Naive thymus-derived CD8-positive, alpha-beta T cell (primary cell): ENCODE data around the gene SLC28A2. TPM values are rescaled to one million over a fixed set of nuclear protein-coding genes. Genes with fewer than 3 reads are reported as not detected.
"Not testable (repeated sequence)": the region's sequence is repeated elsewhere in the genome, so short reads cannot be mapped to it uniquely, and the experiment has no call there.

Source experiments
- ATAC-seq, 2 donors: fragments of 150-1000 bp; cut with Tn5 transposase in 1 of 2; sonication (Bioruptor Pico), chemical (Tn5 transposase) in 1 of 2; 1 replicate in 1 of 2; 2 replicates in 1 of 2; pipeline ENCODE4 v1.10.0; 2021; ENCODE audit warnings: mild to moderate bottlenecking in 2 of 2, moderate library complexity in 2 of 2
- POLR2A ChIA-PET: fragments of 350-600 bp; sonication (Branson Sonifier 250); formaldehyde crosslinking; loops from one replicate; lab custom pipeline; 2021; ENCODE audit warnings: antibody characterized with exemption; lab: Charles Lee
- DNase-seq, 10 donors: peaks; one replicate each; pipeline versions ENCODE4 v3.0.0 to v3.0.0-alpha.2; 2020 to 2022
- H3K27ac Mint-ChIP-seq, 10 donors: one replicate each; pipeline ENCODE4 v1.8.0; 2020 to 2022; ENCODE audit warnings: mild to moderate bottlenecking in 10 of 10, mixed read lengths in 10 of 10, moderate library complexity in 4 of 10, inconsistent platforms in 1 of 10
- H3K27me3 Mint-ChIP-seq, 5 donors: one replicate each; pipeline ENCODE4 v1.8.0; 2021 to 2022; ENCODE audit warnings: mixed read lengths in 5 of 5
- H3K36me3 Mint-ChIP-seq, 3 donors: one replicate each; pipeline ENCODE4 v1.8.0; 2020 to 2022; ENCODE audit warnings: mixed read lengths in 3 of 3, mild to moderate bottlenecking in 2 of 3, inconsistent platforms in 1 of 3
- H3K4me1 Mint-ChIP-seq, 4 donors: one replicate each; pipeline ENCODE4 v1.8.0; 2021 to 2022; ENCODE audit warnings: mixed read lengths in 4 of 4
- H3K4me3 Mint-ChIP-seq, 10 donors: one replicate each; pipeline ENCODE4 v1.8.0; 2020 to 2022; ENCODE audit warnings: mild to moderate bottlenecking in 10 of 10, mixed read lengths in 10 of 10, moderate library complexity in 6 of 10, inconsistent platforms in 1 of 10
- H3K9me3 Mint-ChIP-seq, 9 donors: one replicate each; pipeline ENCODE4 v1.8.0; 2020 to 2022; ENCODE audit warnings: mixed read lengths in 9 of 9, mild to moderate bottlenecking in 3 of 9, inconsistent platforms in 1 of 9, moderate library complexity in 1 of 9
- polyA plus RNA-seq, 3 donors: library from polyadenylated mRNA; unstranded; fragments of 300-500 nt; fragmentation: Illumina TruSeq; gene quantifications; one replicate each; pipeline ENCODE4 v1.2.3, GENCODE V29; 2021
- total RNA-seq, 8 experiments: library from RNA in 2 of 8; stranded (reverse) in 2 of 8; gene quantifications; one replicate each; pipeline ENCODE4 v1.2.3 and lab custom pipeline; 2021 to 2026

SLC28A2 gene
- total and polyA plus RNA-seq, 5 experiments from 2014 or later = not detected

DNA sequence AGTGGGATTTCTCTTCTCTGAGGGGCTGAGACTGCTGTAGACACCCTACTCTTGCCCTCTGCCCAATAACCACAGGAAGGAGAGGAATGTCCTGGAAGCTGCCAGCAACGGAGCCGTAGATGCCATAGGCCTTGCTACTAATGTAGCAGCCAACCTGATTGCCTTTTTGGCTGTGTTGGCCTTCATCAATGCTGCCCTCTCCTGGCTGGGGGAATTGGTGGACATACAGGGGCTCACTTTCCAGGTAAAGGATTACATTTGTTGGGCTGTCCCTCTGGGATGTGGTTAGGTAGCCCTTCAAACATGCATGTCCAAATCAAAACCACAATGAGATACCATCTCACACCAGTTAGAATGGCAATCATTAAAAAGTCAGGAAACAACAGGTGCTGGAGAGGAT, 16.1 kb downstream of the SLC28A2 start:
- Mint-ChIP-seq H3K27me3 (peaks cover 0 to 12% (median 0%) of the 10 kb centered on the region in 5 donors), H3K27ac (no peak overlapping the region), H3K4me3 (no peak overlapping the region), H3K4me1 (no peaks in the 10 kb centered on the region), H3K36me3 (peaks cover 0 to 3% (median 0%) of the 10 kb centered on the region in 3 donors), H3K9me3 (no peaks in the 10 kb centered on the region)
- DNase-seq = peak in 1 of 10 donors; percentile 11
- ATAC-seq = no peak
- POLR2A ChIA-PET = no interaction called here

DNA sequence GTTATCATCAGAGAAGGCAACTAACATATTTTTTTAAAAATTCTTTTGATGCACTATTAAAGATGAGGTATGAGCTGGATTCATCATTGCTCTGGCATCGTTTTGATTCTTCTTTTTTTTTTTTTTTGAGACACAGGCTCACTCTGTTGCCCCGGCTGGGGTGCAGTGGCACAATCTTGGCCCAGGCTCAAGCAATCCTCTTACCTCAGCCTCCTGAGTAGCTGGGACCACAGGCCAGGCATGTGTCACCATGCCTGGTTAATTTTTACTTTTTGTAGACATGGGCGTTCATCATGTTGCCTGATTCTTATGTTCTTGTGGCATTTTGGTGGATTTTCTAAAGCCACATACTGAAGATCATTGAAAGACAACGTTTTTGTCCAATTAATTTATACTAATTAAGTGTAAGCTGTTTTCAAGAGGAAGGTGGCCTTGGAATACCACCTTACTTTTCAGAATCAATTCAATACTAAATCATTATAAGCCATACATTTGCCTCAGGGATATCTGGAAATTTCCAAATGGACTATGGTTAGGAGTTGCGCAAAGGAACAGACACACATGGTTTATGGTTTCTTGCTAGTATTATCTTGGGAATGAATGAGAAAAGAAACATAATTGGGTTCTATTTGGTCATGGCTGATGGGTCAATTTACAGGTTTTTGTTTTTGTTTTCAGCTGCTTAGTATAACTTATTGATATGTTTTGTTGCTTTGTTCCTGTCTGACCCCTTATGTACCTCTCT, 22.8 kb downstream of the SLC28A2 start:
- H3K4me3 Mint-ChIP-seq = no peak overlapping the region

DNA sequence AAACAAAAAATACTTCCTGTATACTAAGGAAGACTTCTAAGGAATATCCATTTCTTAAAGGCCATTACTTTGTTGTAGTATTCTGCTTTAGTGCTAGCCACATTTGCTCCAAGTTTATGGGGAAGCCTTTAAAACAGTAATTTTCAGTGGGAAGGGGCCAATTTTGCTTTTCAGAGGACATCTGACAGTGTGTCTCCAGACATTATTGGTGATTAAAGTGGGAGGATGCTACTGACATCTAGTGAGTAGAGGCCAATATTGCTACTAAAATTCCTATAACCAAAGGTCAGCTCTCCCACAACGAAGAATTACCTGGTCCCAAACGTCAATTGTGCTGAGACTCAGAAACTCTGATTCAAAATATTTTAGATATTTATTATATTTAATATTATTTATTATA, 24.8 kb downstream of the SLC28A2 start:
- Mint-ChIP-seq H3K27ac (peak overlapping the region in 1 of 10 donors; percentile 11), H3K9me3 (no peaks in the 10 kb centered on the region), H3K4me3 (no peak overlapping the region), H3K4me1 (peaks cover 3 to 27% (median 21%) of the 10 kb centered on the region in 4 donors), H3K36me3 (no peaks in the 10 kb centered on the region), H3K27me3 (no peaks in the 10 kb centered on the region)
- DNase-seq = peak in 3 of 10 donors; percentile 18 to 33 (median 31)
- POLR2A ChIA-PET = interaction anchor here (1.5 kb wide), 1 partner anchor 79 kb away, joined by 4 read pairs; no protein-coding TSS in a partner anchor
- no peak for ATAC-seq

More for the DNA sequence above, 22.8 kb downstream of the SLC28A2 start:
- ATAC-seq = no peak
- Mint-ChIP-seq H3K9me3 (no peaks in the 10 kb centered on the region), H3K27ac (no peak overlapping the region), H3K36me3 (no peaks in the 10 kb centered on the region), H3K4me1 (peaks cover 3 to 22% (median 20%) of the 10 kb centered on the region in 4 donors), H3K27me3 (peaks cover 0 to 7% (median 0%) of the 10 kb centered on the region in 5 donors)
- DNase-seq = no peak
- POLR2A ChIA-PET = interaction anchor here (0.7 to 1.4 kb wide), 2 partner anchors 94 to 313 kb away, joined by 3 read pairs; no protein-coding TSS in a partner anchor

DNA sequence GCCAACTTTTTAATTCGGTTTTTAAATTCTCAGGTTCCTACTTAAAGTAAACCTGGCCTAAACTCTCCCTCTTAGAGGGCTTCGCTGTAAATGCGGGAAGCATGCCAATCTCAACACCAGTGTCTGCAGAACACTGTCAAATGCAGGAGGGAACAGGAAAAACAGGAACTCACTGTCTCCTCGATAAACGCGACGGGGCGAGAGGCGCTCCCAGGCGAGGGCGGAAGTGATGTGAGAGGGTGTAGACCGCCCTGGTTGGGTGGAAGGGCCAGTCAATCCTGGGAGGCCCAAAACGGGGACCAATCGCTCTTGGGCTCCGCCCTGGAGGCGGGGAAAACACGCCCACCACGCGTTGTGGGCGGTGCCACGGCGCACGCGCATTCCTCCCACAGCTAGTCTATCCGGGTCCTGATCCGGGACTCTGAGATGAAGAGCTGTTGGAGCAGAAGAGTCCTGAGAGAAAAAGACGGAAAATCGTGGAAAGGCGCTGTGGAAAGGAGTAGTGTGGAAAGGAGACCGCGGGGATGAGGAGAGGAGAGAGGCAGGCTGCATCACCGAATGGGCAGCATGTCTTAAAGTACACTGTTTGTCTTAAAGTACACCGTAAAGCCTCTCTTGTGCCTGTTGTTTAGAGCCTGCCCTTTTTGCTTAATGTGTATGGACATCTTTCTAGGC, 27.1 kb downstream of the SLC28A2 start:
- H3K36me3 Mint-ChIP-seq = no peaks in the 10 kb centered on the region
- peak; percentile 93 to 99 (median 98) for DNase-seq
- H3K4me3 Mint-ChIP-seq = peak overlapping the region; percentile 86 to 100 (median 96)
- H3K9me3 Mint-ChIP-seq = no peaks in the 10 kb centered on the region
- H3K27me3 Mint-ChIP-seq = peaks cover 0 to 1% (median 0%) of the 10 kb centered on the region in 5 donors
- peaks cover 3 to 27% (median 21%) of the 10 kb centered on the region in 4 donors for H3K4me1 Mint-ChIP-seq
- H3K27ac Mint-ChIP-seq = peak overlapping the region; percentile 92 to 99 (median 96)
- ATAC-seq = peak; percentile 99 to 100
- POLR2A ChIA-PET = interaction anchor here (0.7 to 2.8 kb wide), 10 partner anchors 37 to 308 kb away, joined by 3 to 17 read pairs (median 4); partner anchors contain the start of gene BLOC1S6

DNA sequence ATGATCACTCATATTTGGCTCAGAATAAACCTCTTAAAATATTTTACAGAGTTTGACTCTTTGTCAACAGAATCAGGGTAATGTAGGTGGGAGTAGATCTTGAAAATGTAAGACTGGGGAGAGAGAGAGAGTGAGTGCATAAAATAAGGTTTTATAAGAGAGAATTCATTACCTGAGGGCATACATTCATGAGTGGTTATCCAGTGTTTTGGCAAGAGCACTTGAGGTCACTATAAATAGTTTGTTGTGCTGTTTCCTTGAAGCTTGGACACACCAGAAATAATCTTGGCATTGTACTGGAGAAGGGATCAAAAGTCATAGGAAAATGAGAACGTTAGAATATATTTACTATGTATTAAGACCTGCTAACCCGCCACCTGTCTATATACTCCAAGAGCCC, 33.4 kb downstream of the SLC28A2 start:
- ATAC-seq (no peak), DNase-seq (no peak)
- Mint-ChIP-seq H3K27ac (no peak overlapping the region), H3K4me1 (no peaks in the 10 kb centered on the region), H3K27me3 (peaks cover 8 to 17% (median 12%) of the 10 kb centered on the region in 5 donors), H3K4me3 (no peak overlapping the region), H3K36me3 (no peaks in the 10 kb centered on the region), H3K9me3 (no peaks in the 10 kb centered on the region)
- POLR2A ChIA-PET = no interaction called here

- no peak for ATAC-seq
- no peak for DNase-seq
- POLR2A ChIA-PET = no interaction called here
- H3K4me3 Mint-ChIP-seq = no peak overlapping the region
- no peaks in the 10 kb centered on the region for H3K9me3 Mint-ChIP-seq
- H3K36me3 Mint-ChIP-seq = no peaks in the 10 kb centered on the region
- no peaks in the 10 kb centered on the region for H3K4me1 Mint-ChIP-seq
- no peak overlapping the region for H3K27ac Mint-ChIP-seq
- peaks cover 8 to 17% (median 12%) of the 10 kb centered on the region in 5 donors for H3K27me3 Mint-ChIP-seq
Measured at GRCh38 chr15:45287390-45287956, 35.4 kb downstream of the SLC28A2 start.

DNA sequence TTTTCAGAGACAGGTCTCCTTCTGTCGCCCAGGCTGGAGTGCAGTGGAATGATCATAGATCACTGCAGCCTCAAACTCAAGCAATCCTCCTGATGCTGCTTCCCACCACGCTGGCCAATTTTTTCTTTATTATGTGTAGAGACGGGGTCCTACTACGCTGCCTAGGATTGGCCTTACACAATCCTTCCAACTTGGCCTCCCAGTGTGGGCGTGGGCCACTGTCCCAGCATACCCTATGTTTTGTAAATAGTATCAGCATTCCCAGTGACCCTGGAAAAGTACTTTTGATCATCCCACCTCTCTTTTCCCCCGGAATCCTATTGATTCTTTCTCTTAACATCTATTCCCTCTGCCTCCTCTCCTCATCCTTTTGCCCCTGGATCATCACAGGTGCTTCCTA, 36.9 kb downstream of the SLC28A2 start:
- Mint-ChIP-seq H3K9me3 (peaks cover 0 to 1% (median 0%) of the 10 kb centered on the region in 9 donors), H3K27ac (no peak overlapping the region), H3K27me3 (peaks cover 8 to 17% (median 12%) of the 10 kb centered on the region in 5 donors), H3K4me1 (no peaks in the 10 kb centered on the region), H3K4me3 (no peak overlapping the region), H3K36me3 (no peaks in the 10 kb centered on the region)
- POLR2A ChIA-PET = no interaction called here
- ATAC-seq (no peak), DNase-seq (no peak)

DNA sequence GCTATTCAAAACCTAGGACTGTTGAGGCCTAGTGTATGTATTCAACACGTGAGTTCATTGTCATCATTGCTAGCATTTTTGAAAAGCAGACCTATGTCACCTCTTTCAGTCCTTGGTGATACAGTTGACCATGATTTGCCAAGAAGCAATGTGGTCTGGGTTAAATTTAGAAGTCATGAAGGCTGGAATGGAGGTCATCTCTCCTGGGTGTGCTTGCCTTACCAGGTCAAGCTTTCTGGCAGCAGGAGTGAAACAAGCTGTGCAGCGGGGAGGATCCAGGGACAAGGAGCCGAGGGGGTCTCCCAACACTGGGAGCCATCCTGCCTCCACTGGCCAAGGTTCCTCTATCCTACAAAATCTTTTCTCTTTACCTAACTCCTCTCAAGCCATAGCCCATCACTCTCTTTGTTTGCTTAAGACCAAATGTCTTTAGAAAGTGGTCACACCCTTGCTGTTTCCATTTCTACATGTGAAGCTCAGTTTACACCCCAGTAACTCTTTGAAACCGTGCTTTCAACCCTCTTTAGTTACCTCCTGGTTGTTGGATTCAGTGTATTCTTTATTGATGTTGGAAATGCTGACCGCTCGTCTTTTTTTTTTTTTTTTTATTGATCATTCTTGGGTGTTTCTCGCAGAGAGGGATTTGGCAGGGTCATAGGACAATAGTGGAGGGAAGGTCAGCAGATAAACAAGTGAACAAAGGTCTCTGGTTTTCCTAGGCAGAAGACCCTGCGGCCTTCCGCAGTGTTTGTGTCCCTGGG, 40.0 kb downstream of the SLC28A2 start:
- Mint-ChIP-seq H3K9me3 (peaks cover 0 to 15% (median 4%) of the 10 kb centered on the region in 9 donors), H3K36me3 (peaks cover 0 to 4% (median 3%) of the 10 kb centered on the region in 3 donors), H3K27ac (no peak overlapping the region), H3K4me1 (peaks cover 0 to 8% (median 4%) of the 10 kb centered on the region in 4 donors), H3K4me3 (no peak overlapping the region), H3K27me3 (peaks cover 6 to 20% (median 11%) of the 10 kb centered on the region in 5 donors)
- DNase-seq (no peak), ATAC-seq (no peak)
- POLR2A ChIA-PET = no interaction called here

GRCh38 chr15:45293326-45293725, 41.3 kb downstream of the SLC28A2 start:
- H3K4me1 Mint-ChIP-seq, H3K4me3 Mint-ChIP-seq, ATAC-seq, POLR2A ChIA-PET, H3K27ac Mint-ChIP-seq, DNase-seq: not testable (repeated sequence)
- peaks cover 0 to 27% (median 12%) of the 10 kb centered on the region in 9 donors for H3K9me3 Mint-ChIP-seq
- H3K27me3 Mint-ChIP-seq = peaks cover 6 to 20% (median 12%) of the 10 kb centered on the region in 5 donors
- peaks cover 0 to 11% (median 9%) of the 10 kb centered on the region in 3 donors for H3K36me3 Mint-ChIP-seq

- POLR2A ChIA-PET, ATAC-seq, H3K4me1 Mint-ChIP-seq, DNase-seq, H3K4me3 Mint-ChIP-seq, H3K27ac Mint-ChIP-seq: not testable (repeated sequence)
- Mint-ChIP-seq H3K9me3 (peaks cover 0 to 50% (median 13%) of the 10 kb centered on the region in 9 donors), H3K36me3 (peaks cover 0 to 16% (median 14%) of the 10 kb centered on the region in 3 donors), H3K27me3 (peaks cover 6 to 18% (median 11%) of the 10 kb centered on the region in 5 donors)
Measured at GRCh38 chr15:45298964-45299378, 46.9 kb downstream of the SLC28A2 start.

DNA sequence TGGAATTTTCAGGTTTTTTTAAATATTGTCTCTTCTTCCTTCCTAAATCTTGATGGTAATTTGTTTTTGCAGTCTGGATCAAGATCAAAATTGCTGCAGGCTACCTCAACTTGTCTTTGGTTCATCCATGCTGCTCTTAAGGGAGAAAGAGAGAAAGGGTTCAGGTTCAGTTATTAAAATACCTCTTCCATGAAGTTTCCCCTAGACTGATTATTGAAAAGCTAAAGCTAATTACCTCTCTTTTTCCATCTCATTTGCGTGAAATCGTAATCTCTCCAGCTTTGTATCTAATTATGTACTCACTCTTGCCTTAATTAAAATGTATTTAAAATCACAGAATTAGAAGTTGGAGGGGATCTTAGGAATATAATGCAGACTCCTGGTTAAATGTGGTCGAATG, 52.7 kb downstream of the SLC28A2 start:
- Mint-ChIP-seq H3K9me3 (peaks cover 0 to 15% (median 2%) of the 10 kb centered on the region in 9 donors), H3K27me3 (peaks cover 18 to 38% (median 26%) of the 10 kb centered on the region in 5 donors), H3K4me3 (no peak overlapping the region), H3K4me1 (peaks cover 4 to 11% (median 8%) of the 10 kb centered on the region in 4 donors), H3K27ac (no peak overlapping the region), H3K36me3 (peaks cover 0 to 9% (median 5%) of the 10 kb centered on the region in 3 donors)
- DNase-seq = no peak
- no peak for ATAC-seq
- POLR2A ChIA-PET = no interaction called here

DNA sequence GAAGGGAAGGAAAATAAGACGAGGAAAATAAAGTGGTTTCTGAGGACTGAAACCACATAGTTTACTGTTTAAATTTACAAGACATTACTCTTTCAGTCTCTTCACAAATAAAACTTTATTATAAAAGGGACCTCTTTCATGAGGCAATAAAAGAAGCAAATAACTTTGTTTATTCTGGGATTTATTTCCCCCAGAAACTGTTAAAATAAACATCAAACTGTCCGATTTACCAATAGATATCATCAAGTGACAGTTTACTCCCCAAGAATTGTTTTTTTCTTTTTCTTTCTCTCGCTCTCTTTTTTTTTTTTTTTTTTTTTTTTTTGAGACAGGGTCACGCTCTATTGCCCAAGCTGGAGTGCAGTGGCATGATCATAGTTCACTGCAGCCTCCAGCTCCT, 54.1 kb downstream of the SLC28A2 start:
- H3K27ac Mint-ChIP-seq = no peak overlapping the region
- H3K4me3 Mint-ChIP-seq = no peak overlapping the region
- ATAC-seq (no peak), DNase-seq (no peak)
- peaks cover 18 to 38% (median 27%) of the 10 kb centered on the region in 5 donors for H3K27me3 Mint-ChIP-seq
- POLR2A ChIA-PET = no interaction called here
- peaks cover 0 to 11% (median 0%) of the 10 kb centered on the region in 9 donors for H3K9me3 Mint-ChIP-seq
- peaks cover 4 to 11% (median 8%) of the 10 kb centered on the region in 4 donors for H3K4me1 Mint-ChIP-seq
- H3K36me3 Mint-ChIP-seq = peaks cover 0 to 9% (median 5%) of the 10 kb centered on the region in 3 donors
